Fibroblast of pulmonary artery (primary cell): ENCODE results near the gene SUMF1.
A peak's percentile ranks its signal among the peaks of the same experiment; 100 is the strongest.

Source experiments
- DNase-seq: peaks from one replicate; pipeline ENCODE4 v3.0.0-alpha.2; 2010; ENCODE audit warnings: low read depth
- H3K4me3 ChIP-seq: replicated peaks from 2 replicates; pipeline ENCODE4 v1.5.1; 2011; ENCODE audit warnings: low read depth, mild to moderate bottlenecking, control low read depth, low read length, moderate library complexity
- CTCF ChIP-seq: IDR thresholded peaks from 2 replicates; pipeline ENCODE4 v1.5.1; 2011; ENCODE audit warnings: mild to moderate bottlenecking, control low read depth, low read length, inconsistent platforms; ENCODE audit errors: missing control alignments

Gene SUMF1

DNA sequence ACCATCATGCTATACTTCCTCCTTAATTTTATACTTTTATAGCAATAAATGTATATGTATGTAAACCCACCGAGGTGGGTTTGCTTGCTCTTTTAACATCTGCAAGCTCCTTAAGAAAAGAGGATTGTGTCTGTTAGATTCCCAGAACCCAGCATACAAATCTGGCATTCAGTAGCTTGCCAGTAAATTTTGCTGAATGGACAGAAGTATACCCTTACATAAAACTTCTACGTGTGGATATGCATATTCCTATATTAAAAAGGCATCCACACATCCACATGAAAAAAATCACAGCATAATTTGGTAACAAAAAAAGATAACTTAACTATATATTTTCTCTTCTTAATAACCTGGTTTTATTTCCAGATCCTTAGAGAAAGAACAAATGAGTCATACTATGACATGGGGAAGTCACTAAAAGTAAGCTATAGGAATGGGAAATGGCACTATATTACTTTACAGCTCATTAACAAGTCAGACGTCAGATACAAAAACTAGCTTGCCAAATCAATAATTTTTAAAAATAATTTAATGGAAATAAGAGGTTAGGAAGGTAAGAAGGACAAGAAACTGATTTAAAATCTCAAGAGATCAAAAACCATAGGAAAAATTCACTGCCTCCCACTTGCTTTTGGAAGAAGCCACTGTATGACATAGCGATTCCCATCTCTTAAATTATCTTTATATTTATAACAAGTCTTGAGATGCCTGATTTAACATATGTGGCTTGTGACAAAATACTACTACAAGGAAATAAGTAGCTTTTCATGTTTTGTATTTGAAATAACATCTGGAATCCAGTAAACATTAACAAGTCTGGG lies 68.7 kb downstream of the SUMF1 start:
- no peak for TF ChIP-seq CTCF
- DNase-seq = no peak
- no peak overlapping the region for H3K4me3 ChIP-seq

DNA sequence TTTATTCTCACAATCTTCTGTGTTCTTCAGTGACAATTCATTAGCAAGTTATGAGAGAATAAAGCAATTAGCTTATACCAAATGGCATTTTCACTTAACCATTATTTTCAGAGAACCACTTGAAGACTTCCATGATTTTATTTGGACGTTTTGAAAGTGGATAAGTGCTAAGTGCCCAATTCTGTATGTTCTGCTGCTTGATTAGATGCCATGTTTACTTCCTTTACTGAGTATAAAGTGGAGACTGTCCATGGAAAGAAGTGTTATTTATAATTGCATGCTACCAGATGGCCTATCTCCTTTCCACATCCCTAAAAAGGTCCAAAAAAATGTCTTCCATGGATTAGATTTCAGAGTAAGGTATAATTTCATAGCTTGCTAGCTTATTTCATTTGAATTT lies 69.6 kb downstream of the SUMF1 start:
- DNase-seq = no peak
- TF ChIP-seq CTCF = no peak
- no peak overlapping the region for H3K4me3 ChIP-seq

DNA sequence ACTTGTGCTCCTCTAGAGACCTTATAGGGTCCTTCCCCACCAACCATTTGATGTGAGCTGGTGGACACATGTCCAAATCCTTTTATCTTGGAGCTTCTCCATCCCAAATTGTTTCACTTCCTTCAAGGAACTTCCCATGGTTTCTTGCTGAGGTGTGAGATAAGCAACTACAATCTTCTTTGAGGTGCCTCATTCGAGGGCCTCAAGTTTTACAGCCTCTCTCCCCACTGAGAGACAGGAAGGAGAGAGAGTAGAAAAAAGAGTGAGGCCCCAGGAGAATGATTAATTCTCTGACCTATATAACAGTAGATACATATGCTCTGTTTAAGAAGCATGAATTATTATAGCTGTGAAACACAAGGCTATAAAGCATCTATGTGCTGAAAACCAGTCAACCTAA lies 70.5 kb downstream of the SUMF1 start:
- TF ChIP-seq CTCF = no peak
- DNase-seq = no peak
- H3K4me3 ChIP-seq = no peak overlapping the region

DNA sequence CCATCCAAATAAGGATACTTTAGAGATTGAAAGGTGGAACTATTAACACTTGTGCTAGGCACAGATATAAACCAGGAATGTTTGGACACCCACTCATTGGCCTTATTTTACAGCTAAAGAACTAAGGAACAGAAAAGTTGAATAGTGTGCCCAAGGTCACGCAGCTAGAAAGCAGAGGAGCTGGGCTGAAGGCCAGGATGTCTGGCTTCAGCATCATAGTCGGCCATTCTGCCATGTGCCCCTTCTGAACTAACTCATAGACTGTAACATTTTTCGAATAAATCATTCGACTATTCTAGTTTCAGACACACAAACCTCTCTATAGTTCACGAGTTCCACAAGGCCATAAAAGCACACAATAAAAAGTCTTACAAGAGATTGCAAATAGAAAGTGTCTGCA lies 71.1 kb downstream of the SUMF1 start:
- no peak for TF ChIP-seq CTCF
- no peak for DNase-seq
- no peak overlapping the region for H3K4me3 ChIP-seq

DNA sequence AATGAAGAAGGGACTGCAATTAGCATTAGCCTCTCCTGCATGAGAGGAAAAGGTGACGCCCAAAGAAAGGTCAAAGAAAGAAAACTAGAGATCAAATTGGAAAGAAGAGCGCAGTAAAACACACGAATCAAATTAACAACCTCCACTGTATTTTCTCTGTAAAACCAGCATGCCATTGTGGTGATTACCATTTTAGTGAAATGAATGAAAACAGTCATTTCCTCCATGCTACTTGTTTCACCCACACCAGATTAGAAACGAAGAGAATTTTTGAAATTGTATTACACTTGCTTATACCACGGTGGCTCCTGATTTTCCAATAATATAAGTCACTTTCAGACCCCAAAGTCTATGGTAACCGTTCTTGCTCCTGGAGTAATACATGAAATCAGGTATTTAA lies 71.6 kb downstream of the SUMF1 start:
- no peak for TF ChIP-seq CTCF
- no peak overlapping the region for H3K4me3 ChIP-seq
- peak; percentile 17 for DNase-seq

DNA sequence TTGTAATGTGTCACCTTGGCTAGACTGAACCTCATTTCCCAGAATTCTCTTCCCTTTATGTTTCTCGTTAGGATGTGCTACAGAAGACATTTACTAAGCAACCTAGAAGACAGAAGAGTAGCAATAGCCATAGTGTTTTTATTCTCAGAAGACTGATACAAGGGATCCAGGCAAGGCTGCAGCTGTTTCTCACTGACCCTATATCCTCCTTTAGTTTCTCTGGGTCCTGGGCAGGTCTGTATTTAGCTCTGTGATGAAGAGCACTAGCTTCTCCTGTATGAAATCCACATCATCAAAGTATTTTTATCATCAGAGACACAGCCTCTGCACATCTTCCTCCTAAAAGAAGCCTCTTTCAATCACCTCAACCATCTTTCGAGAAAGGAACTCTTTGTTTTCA lies 72.5 kb downstream of the SUMF1 start:
- no peak for DNase-seq
- no peak overlapping the region for H3K4me3 ChIP-seq
- no peak for TF ChIP-seq CTCF

GRCh38 chr3:4394048-4394447 lies 73.0 kb downstream of the SUMF1 start:
- TF ChIP-seq CTCF = no peak
- peak; percentile 74 for DNase-seq
- H3K4me3 ChIP-seq = no peak overlapping the region
